D721Med (cell line): ENCODE results near the gene PIGK.

Experiments used
- DNase-seq: peaks from one replicate; pipeline ENCODE4 v3.0.0; 2011; ENCODE audit warnings: low spot score; ENCODE audit not compliant: insufficient read length
- FAIRE-seq: peaks from 2 replicates; lab custom pipeline; 2011; peaks lifted over from hg19 to GRCh38; lab: Jason Lieb, UNC
- TF ChIP-seq, protein P1 (sequence below): IDR thresholded peaks from 2 replicates; pipeline ENCODE4 v1.5.1; 2012; ENCODE audit warnings: mild to moderate bottlenecking, control low read depth; ENCODE audit not compliant: insufficient read depth; ENCODE audit errors: missing control alignments

The PIGK gene

GRCh38 chr1:77089756-77090155, 129.5 kb downstream of the PIGK start:
- no peak for DNase-seq
- no peak for FAIRE-seq
- TF ChIP-seq, protein P1, sequence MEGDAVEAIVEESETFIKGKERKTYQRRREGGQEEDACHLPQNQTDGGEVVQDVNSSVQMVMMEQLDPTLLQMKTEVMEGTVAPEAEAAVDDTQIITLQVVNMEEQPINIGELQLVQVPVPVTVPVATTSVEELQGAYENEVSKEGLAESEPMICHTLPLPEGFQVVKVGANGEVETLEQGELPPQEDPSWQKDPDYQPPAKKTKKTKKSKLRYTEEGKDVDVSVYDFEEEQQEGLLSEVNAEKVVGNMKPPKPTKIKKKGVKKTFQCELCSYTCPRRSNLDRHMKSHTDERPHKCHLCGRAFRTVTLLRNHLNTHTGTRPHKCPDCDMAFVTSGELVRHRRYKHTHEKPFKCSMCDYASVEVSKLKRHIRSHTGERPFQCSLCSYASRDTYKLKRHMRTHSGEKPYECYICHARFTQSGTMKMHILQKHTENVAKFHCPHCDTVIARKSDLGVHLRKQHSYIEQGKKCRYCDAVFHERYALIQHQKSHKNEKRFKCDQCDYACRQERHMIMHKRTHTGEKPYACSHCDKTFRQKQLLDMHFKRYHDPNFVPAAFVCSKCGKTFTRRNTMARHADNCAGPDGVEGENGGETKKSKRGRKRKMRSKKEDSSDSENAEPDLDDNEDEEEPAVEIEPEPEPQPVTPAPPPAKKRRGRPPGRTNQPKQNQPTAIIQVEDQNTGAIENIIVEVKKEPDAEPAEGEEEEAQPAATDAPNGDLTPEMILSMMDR, result no peak

GRCh38 chr1:77085109-77085508, 134.1 kb downstream of the PIGK start:
- FAIRE-seq (no peak), DNase-seq (no peak)
- TF ChIP-seq, protein P1, result no peak

DNA sequence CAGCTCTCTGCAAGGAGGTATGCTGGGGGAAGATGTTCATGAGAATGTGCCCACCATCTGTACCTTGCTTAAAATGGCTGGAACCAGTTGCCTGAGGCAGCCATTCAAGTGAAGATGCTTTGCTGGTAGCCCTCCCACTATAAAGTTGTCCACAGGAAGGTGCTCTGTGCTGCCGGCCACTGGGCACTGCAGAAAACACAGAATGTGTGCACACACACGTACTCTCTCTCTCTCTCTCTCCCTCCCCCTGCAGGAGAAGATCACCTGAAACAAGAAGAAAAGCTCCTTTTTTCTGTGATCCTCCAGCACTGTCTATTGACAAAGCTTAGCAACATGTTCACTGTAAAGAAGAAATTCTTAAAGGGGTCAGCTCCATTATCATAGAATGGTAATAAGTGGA, 134.8 kb downstream of the PIGK start:
- no peak for DNase-seq
- no peak for FAIRE-seq
- TF ChIP-seq, protein P1, result no peak

GRCh38 chr1:77081834-77082233, 137.4 kb downstream of the PIGK start:
- DNase-seq (no peak), FAIRE-seq (no peak)
- TF ChIP-seq, protein P1, result no peak

- FAIRE-seq, result no peak
- DNase-seq, result no peak
- TF ChIP-seq, protein P1, result no peak
Measured at GRCh38 chr1:77076759-77077158, 142.5 kb downstream of the PIGK start.

DNA sequence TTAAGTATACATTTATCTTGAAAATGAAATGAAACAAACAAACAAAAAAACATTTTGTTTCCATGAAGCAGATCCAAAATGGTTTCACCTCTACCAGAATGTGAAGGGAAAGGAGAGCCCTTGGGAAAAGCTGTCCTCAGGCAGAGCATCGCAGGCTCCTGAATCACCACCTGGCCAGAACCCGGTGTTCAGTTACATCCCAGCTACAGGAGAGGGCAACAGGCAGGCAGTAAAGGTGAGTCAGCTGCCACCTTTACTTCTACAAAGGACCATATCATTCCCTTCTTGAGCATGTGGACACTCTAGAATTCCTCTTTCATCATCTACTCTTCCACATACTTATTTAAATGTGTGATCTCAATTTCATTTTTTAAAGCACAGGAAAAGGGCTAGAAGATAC, 151.2 kb downstream of the PIGK start:
- FAIRE-seq (no peak), DNase-seq (no peak)
- TF ChIP-seq, protein P1, result no peak

- DNase-seq (no peak), FAIRE-seq (no peak)
- TF ChIP-seq, protein P1, result no peak
Measured at GRCh38 chr1:77065693-77066342, 153.4 kb downstream of the PIGK start.
